HepG2 (cell line): Measurements from ENCODE around the gene NCOA1. TPM values are rescaled to one million over a fixed set of nuclear protein-coding genes. Genes with fewer than 3 reads are reported as not detected.

Experiments used
- ATAD3A ChIP-seq: sonication (generic); formaldehyde crosslinking; IDR thresholded peaks from 2 replicates; pipeline ENCODE4 v1.4.0; 2020; ENCODE audit warnings: missing genetic modification reagents
- CAMTA2 ChIP-seq: sonication (generic); formaldehyde crosslinking; IDR thresholded peaks from 2 replicates; pipeline ENCODE4 v1.4.0; 2020; ENCODE audit warnings: mild to moderate bottlenecking, missing genetic modification reagents, borderline replicate concordance
- CREM ChIP-seq, 2 experiments: sonication (generic) in 1 of 2; formaldehyde crosslinking in 1 of 2; IDR thresholded peaks; 2 replicates each; pipeline versions ENCODE4 v1.4.0 to v1.6.1; 2016 to 2020; ENCODE audit warnings: antibody characterized with exemption in 1 of 2, mild to moderate bottlenecking in 1 of 2, missing genetic modification reagents in 1 of 2
- FIP1L1 ChIP-seq: fragments of 200-400 bp; formaldehyde crosslinking; IDR thresholded peaks from 2 replicates; pipeline ENCODE4 v1.6.1; 2018; ENCODE audit warnings: low read depth, mild to moderate bottlenecking, low read length, moderate library complexity, borderline replicate concordance; ENCODE audit not compliant: insufficient read depth
- HINFP ChIP-seq: sonication (generic); formaldehyde crosslinking; IDR thresholded peaks from 2 replicates; pipeline ENCODE4 v1.4.0; 2020; ENCODE audit warnings: low read depth, mild to moderate bottlenecking, missing genetic modification reagents
- KLF9 ChIP-seq: IDR thresholded peaks from 2 replicates; pipeline ENCODE4 v1.6.1; 2016; ENCODE audit warnings: low read depth
- MED8 ChIP-seq: sonication (generic); formaldehyde crosslinking; IDR thresholded peaks from 2 replicates; pipeline ENCODE4 v1.8.1; 2023; ENCODE audit warnings: mild to moderate bottlenecking, missing genetic modification reagents; ENCODE audit not compliant: insufficient replicate concordance
- PAF1 ChIP-seq: IDR thresholded peaks from 2 replicates; pipeline ENCODE4 v1.6.1; 2016; ENCODE audit warnings: missing genetic modification reagents, missing compliant biosample characterization
- PLSCR1 ChIP-seq: sonication (generic); formaldehyde crosslinking; IDR thresholded peaks from 2 replicates; pipeline ENCODE4 v1.5.0; 2020; ENCODE audit warnings: missing genetic modification reagents, mild to moderate bottlenecking, borderline replicate concordance
- POLR2AphosphoS5 ChIP-seq: IDR thresholded peaks from 2 replicates; pipeline ENCODE4 v1.6.1; 2012; ENCODE audit warnings: low read depth, low read length
- SP2 ChIP-seq: sonication (generic); formaldehyde crosslinking; IDR thresholded peaks from 2 replicates; pipeline ENCODE4 v1.5.1; 2020; ENCODE audit warnings: mild to moderate bottlenecking, missing genetic modification reagents
- XBP1 ChIP-seq: sonication (generic); formaldehyde crosslinking; IDR thresholded peaks from 2 replicates; pipeline ENCODE4 v1.5.0; 2020; ENCODE audit warnings: missing genetic modification reagents
- ZBTB46 ChIP-seq: sonication (generic); formaldehyde crosslinking; IDR thresholded peaks from 2 replicates; pipeline ENCODE4 v1.4.0; 2020; ENCODE audit warnings: mild to moderate bottlenecking, missing genetic modification reagents, borderline replicate concordance
- ZC3H13 ChIP-seq: sonication (generic); formaldehyde crosslinking; IDR thresholded peaks from 2 replicates; pipeline ENCODE4 v1.8.1; 2023; ENCODE audit warnings: mild to moderate bottlenecking, missing genetic modification reagents, moderate library complexity
- ZNF138 ChIP-seq: sonication (generic); formaldehyde crosslinking; IDR thresholded peaks from 2 replicates; pipeline ENCODE4 v1.5.0; 2020; ENCODE audit warnings: mild to moderate bottlenecking, low read depth, missing genetic modification reagents
- ZNF282 ChIP-seq: fragments of 450-650 bp; IDR thresholded peaks from 2 replicates; pipeline ENCODE4 v1.6.1; 2018; ENCODE audit not compliant: partially characterized antibody
- ZNF501 ChIP-seq: sonication (generic); formaldehyde crosslinking; IDR thresholded peaks from 2 replicates; pipeline ENCODE4 v1.5.1; 2020; ENCODE audit warnings: mild to moderate bottlenecking, moderate library complexity, missing genetic modification reagents
- ZNF503 ChIP-seq: sonication (generic); formaldehyde crosslinking; IDR thresholded peaks from 2 replicates; pipeline ENCODE4 v1.4.0; 2020; ENCODE audit warnings: missing genetic modification reagents
- ZNF557 ChIP-seq: sonication (generic); formaldehyde crosslinking; IDR thresholded peaks from 2 replicates; pipeline ENCODE4 v1.4.0; 2020; ENCODE audit warnings: missing genetic modification reagents
- ZNF567 ChIP-seq: sonication (generic); formaldehyde crosslinking; IDR thresholded peaks from 2 replicates; pipeline ENCODE4 v1.8.1; 2023; ENCODE audit warnings: mild to moderate bottlenecking, missing genetic modification reagents, borderline replicate concordance
- ZNF615 ChIP-seq: sonication (generic); formaldehyde crosslinking; IDR thresholded peaks from 2 replicates; pipeline ENCODE4 v1.5.0; 2020; ENCODE audit warnings: mild to moderate bottlenecking, missing genetic modification reagents, borderline replicate concordance
- ZNF777 ChIP-seq: sonication (generic); formaldehyde crosslinking; IDR thresholded peaks from 2 replicates; pipeline ENCODE4 v1.4.0; 2020; ENCODE audit warnings: missing genetic modification reagents
- polyA plus RNA-seq, 8 experiments: library from polyadenylated mRNA; depleted of rRNA in 3 of 8; stranded (reverse) in 7 of 8; unstranded in 1 of 8; fragments of >200 nt; fragmentation: Illumina TruSeq in 4 of 8; extraction: Trizol in 4 of 8; gene quantifications; 2 replicates each; pipeline versions ENCODE4 v1.2.1 to v1.2.3, GENCODE V29; 2011 to 2016; ENCODE audit warnings: low read depth in 4 of 8, missing spikeins in 1 of 8, mixed read lengths in 1 of 8; ENCODE audit not compliant: insufficient read depth in 1 of 8
- total RNA-seq, 5 experiments: library from RNA; depleted of rRNA; stranded (reverse); fragments of >200 nt; fragmentation: Illumina TruSeq; extraction: Trizol; gene quantifications; 2 replicates each; pipeline ENCODE4 v1.2.3, GENCODE V29; 2016; ENCODE audit warnings: low read depth in 1 of 5

Gene NCOA1
- total and polyA plus RNA-seq, 2 of the 13 experiments (the other 11 are each of a cell fraction or from before 2014, with no cell fraction given), result 10.0 to 10.4 TPM

GRCh38 chr2:24792874-24793760 lies 302.1 kb downstream of the NCOA1 start, which contains the start of the genes CENPO and PTRHD1 (continued):
- TF ChIP-seq ZBTB46 (CRISPR knock-in tag) (no peak), PLSCR1 (CRISPR knock-in tag) (no peak), POLR2AphosphoS5 (peak; percentile 82), ATAD3A (no peak), ZNF777 (CRISPR knock-in tag) (peak; percentile 72; the same call in 1 of the 2 replicates), CAMTA2 (peak; percentile 67; the same call in 1 of the 2 replicates), ZC3H13 (peak; percentile 74; the same call in 1 of the 2 replicates), XBP1 (CRISPR knock-in tag) (no peak), MED8 (CRISPR knock-in tag) (peak; percentile 73), ZNF501 (peak; percentile 96), HINFP (CRISPR knock-in tag) (peak; percentile 61), PAF1 (no peak), ZNF138 (CRISPR knock-in tag) (0 out of 2 replicates have a peak, but pooled peaks have one; percentile 56), ZNF503 (CRISPR knock-in tag) (peak; percentile 74; the same call in 1 of the 2 replicates), ZNF282 (no peak), CREM (IDR thresholded peaks at IDR 0.05) (peak; percentile 86), CREM (CRISPR knock-in tag; IDR thresholded peaks at IDR 0.05) (no peak), KLF9 (CRISPR knock-in tag) (peak; percentile 98), FIP1L1 (no peak), ZNF557 (0 out of 2 replicates have a peak, but pooled peaks have one; percentile 50), ZNF615 (CRISPR knock-in tag) (peak; percentile 95; the same call in 1 of the 2 replicates), ZNF567 (CRISPR knock-in tag) (peak; percentile 19; the same call in 1 of the 2 replicates), SP2 (CRISPR knock-in tag) (no peak)
